Midbrain (tissue), 1 donor: Measurements from ENCODE around the gene PPIL1.
"Not testable (repeated sequence)": the region's sequence is repeated elsewhere in the genome, so short reads cannot be mapped to it uniquely, and the experiment has no call there.

Source experiments
- DNase-seq: peaks from one replicate; lab custom pipeline; 2025; lab: John Stamatoyannopoulos, UW

The PPIL1 gene

GRCh38 chr6:36817176-36817817, 57.3 kb downstream of the PPIL1 start:
- DNase-seq = no peak

DNA sequence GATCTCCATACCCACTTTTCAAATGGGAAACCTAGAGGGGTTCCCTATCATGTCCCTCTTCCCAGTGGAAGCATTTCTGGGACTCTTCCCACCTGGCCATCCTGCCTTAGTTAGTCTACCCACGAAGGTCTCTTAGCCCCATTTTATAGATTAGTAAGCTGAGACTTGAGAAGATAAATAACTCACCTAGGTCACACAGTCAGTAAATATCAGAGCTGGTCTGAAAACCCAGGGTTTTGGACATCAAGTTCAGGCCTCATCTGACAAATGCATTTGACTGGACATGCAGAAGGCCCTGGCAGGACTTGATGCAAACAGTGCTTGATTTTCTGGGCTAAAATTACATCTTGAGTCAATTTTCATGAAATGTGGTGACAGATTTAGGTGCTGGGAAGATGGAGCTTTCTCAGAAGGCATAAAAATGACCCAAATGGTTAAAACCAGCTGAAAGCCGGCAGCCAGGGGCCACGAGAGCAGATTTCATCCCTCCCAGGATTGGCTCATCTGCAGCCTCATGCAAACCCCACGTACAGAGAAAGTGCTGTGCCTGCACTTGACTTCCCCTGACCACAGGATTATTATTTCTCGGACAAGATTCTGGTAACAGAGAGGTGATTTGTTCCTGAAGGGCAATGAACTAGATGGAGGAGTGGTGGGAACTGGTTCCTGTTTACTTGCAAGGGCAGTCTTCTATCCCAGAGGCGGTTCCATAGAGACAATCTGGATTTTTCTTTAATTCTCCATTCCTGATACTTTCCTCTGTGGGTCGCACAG, 58.5 kb downstream of the PPIL1 start:
- no peak for DNase-seq

DNA sequence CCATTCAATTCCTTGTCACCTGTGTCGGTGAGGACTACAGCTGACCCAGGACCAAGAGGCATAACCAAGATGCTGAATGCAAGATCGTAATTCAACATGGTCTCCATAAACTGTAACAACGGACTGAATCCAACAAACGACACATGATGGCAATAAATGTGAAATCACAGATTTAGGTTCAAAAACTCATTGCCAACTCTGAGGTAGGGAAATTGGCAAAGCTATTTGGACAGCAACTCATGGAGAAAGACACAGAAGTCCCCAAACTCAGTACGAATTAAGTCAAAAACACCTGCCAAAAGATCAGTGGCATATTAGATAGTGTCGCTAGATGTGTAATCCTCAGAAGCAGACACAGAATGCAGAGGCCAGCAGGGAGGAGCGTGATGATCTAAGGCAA, 60.4 kb downstream of the PPIL1 start:
- no peak for DNase-seq

- no peak for DNase-seq
Measured at GRCh38 chr6:36813526-36813925, 61.1 kb downstream of the PPIL1 start.

GRCh38 chr6:36813047-36813446, 61.6 kb downstream of the PPIL1 start:
- DNase-seq = not testable (repeated sequence)

DNA sequence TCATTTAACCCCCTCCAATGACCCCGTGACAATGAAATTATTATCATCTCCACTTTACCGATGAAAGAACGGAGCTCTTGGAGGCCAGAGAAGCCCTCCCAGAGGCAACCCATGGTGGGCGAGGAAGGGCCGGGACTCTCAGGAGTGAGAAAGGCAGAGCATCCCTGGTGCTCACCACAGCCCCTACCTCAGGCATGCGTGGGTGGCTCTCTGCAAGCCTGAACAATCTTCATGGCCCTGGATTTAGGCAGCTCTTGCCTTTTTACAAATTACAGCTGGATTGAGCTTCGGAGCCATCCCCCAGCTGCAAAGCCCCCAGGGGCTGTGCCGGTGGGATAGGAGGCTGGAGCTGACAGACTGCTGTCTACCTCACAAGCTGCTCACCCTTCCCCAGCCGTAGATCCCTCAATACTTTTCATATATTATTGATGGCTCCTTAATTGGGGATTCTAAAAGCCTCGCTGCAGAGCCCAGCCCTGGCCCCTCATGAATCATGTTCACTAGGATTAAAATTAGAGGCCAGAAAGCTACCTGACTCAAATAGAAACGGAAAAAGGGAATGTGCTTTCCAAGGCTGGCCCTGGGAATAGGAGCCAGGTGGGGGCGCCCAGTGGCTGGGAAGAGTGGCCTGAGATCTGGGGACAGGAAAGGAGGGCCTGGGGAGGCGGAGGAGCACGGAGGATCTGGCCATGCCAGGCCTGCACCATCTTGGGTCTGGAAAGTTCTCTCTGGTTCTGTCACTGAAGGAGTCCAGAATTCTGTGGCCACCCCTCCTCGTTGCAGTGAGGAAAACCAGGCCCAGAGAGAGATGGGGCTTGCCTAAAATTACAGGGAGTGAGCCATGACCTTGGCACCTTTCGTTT, 64.4 kb downstream of the PPIL1 start:
- no peak for DNase-seq

DNA sequence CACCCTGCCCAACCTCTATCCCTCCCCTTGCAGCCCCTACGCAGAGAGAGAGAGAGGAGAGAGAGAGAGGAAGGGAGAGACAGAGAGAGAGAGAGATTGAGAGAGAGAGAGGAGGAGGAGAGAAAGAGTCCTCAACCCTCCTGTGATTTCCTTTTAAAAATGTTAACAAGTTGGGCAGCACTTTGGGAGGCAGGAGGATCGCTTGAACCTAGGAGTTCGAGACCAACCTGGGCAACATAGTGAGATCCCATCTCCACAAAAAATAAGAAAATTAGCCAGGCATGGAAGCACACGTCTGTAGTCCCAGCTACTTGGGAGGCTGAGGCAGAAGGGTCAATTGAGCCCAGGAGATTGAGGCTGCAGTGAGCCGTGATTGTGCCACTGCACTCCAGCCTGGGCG, 65.4 kb downstream of the PPIL1 start:
- no peak for DNase-seq

GRCh38 chr6:36808634-36809033, 66.0 kb downstream of the PPIL1 start:
- no peak for DNase-seq

GRCh38 chr6:36807750-36808149, 66.9 kb downstream of the PPIL1 start:
- DNase-seq = no peak

DNA sequence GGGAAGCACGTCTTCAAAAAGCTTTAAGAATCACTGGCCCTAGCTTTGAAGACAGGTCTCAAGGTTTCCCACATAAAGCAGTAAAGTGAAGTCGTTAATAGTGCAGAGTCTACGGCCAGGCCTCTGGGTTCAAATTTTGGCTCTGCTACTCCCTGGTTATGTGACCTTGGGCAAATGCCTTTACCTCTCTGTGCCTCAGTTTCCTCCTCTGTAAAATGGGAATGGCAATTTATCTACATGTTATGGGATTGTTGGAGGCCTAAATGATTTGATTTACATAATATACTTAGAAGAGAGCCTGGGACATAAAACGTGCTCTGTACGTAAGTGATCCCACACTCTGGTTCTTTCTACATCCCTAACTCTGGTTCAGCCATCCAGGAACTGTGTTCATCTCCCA, 67.5 kb downstream of the PPIL1 start:
- no peak for DNase-seq

DNA sequence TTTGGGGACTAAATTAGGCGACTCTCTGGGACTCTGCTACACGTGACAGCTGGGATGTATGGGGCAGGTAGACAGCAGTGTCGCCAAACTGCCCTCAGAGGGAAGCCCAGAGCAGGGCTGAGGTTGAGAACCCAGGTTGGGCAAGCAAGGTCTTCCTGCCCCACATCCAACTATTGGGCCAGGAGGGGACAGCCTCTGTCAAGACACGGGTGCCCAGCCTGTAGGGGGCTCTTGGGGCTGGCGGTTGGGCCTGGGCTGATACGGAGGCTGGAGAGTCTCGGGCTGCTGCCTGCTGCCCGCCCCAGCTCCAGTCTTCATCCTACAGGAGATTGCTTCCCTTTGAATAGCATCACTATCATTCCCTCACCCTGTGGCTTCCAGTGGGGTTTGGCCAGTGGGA, 68.7 kb downstream of the PPIL1 start:
- DNase-seq = no peak

- DNase-seq = no peak
Measured at GRCh38 chr6:36805096-36805797, 69.4 kb downstream of the PPIL1 start.
